SK-N-SH treated with all-trans-retinoic acid at 6 μM for 48 hours (cell line): Measurements from ENCODE around the gene EPS8L1.

Experiments
- ATAC-seq: fragments of 200-7000 bp; cut with Tn5 transposase; 3 replicates; pipeline ENCODE4 v1.9.1; 2020; ENCODE audit warnings: mild to moderate bottlenecking, moderate library complexity
- ARNTL ChIP-seq: fragments of 450-650 bp; formaldehyde crosslinking; IDR thresholded peaks from 2 replicates; pipeline ENCODE4 v1.5.0; 2020; ENCODE audit warnings: low read depth, mild to moderate bottlenecking, moderate library complexity, borderline replicate concordance
- BACH2 ChIP-seq: fragments of 250-450 bp; sonication (Bioruptor Pico); IDR thresholded peaks from 2 replicates; pipeline ENCODE4 v1.9.0; 2021; ENCODE audit warnings: mild to moderate bottlenecking, borderline replicate concordance
- CREB5 ChIP-seq: fragments of 250-450 bp; sonication (Bioruptor Pico); IDR thresholded peaks from 2 replicates; pipeline ENCODE4 v1.5.1; 2020; ENCODE audit warnings: low read depth, mild to moderate bottlenecking, moderate library complexity
- CSDC2 ChIP-seq: fragments of 250-450 bp; sonication (Bioruptor Pico); IDR thresholded peaks from 2 replicates; pipeline ENCODE4 v1.5.0; 2020; ENCODE audit warnings: mild to moderate bottlenecking, moderate library complexity
- CSRNP3 ChIP-seq: fragments of 250-450 bp; sonication (Bioruptor Pico); IDR thresholded peaks from 2 replicates; pipeline ENCODE4 v1.5.1; 2021; ENCODE audit warnings: mild to moderate bottlenecking, moderate library complexity
- ESRRG ChIP-seq: fragments of 250-450 bp; sonication (Bioruptor Pico); IDR thresholded peaks from 2 replicates; pipeline ENCODE4 v1.6.1; 2021; ENCODE audit warnings: mild to moderate bottlenecking
- GLIS3 ChIP-seq: fragments of 250-450 bp; sonication (Bioruptor Pico); IDR thresholded peaks from 2 replicates; pipeline ENCODE4 v1.5.0; 2020; ENCODE audit warnings: mild to moderate bottlenecking, moderate library complexity
- ISL1 ChIP-seq: fragments of 250-450 bp; sonication (Bioruptor Pico); IDR thresholded peaks from 2 replicates; pipeline ENCODE4 v2.1.2; 2022; ENCODE audit warnings: mild to moderate bottlenecking, moderate library complexity
- OSR1 ChIP-seq: fragments of 250-450 bp; sonication (Bioruptor Pico); IDR thresholded peaks from 2 replicates; pipeline ENCODE4 v1.8.0; 2022; ENCODE audit warnings: moderate library complexity, mild to moderate bottlenecking, inconsistent platforms
- PATZ1 ChIP-seq: fragments of 250-450 bp; sonication (Bioruptor Pico); IDR thresholded peaks from 2 replicates; pipeline ENCODE4 v1.8.0; 2020; ENCODE audit warnings: mild to moderate bottlenecking, moderate library complexity, borderline replicate concordance
- POU6F1 ChIP-seq: fragments of 250-450 bp; sonication (Bioruptor Pico); IDR thresholded peaks from 2 replicates; pipeline ENCODE4 v1.8.0; 2021; ENCODE audit warnings: low read depth, mild to moderate bottlenecking, moderate library complexity, borderline replicate concordance
- PPARA ChIP-seq: fragments of 250-450 bp; sonication (Bioruptor Pico); IDR thresholded peaks from 2 replicates; pipeline ENCODE4 v1.5.0; 2020; ENCODE audit warnings: mild to moderate bottlenecking, borderline replicate concordance
- RARB ChIP-seq: fragments of 250-450 bp; sonication (Bioruptor Pico); IDR thresholded peaks from 2 replicates; pipeline ENCODE4 v1.8.0; 2021; ENCODE audit warnings: mild to moderate bottlenecking, moderate library complexity
- SNAI2 ChIP-seq: fragments of 250-450 bp; sonication (Bioruptor Pico); IDR thresholded peaks from 2 replicates; pipeline ENCODE4 v1.5.0; 2020; ENCODE audit warnings: mild to moderate bottlenecking, moderate library complexity
- TOX ChIP-seq: fragments of 250-450 bp; sonication (Bioruptor Pico); IDR thresholded peaks from 2 replicates; pipeline ENCODE4 v1.8.0; 2021; ENCODE audit warnings: mild to moderate bottlenecking, moderate library complexity, borderline replicate concordance
- ZC3H10 ChIP-seq: fragments of 250-450 bp; sonication (Bioruptor Pico); IDR thresholded peaks from 2 replicates; pipeline ENCODE4 v1.5.1; 2021; ENCODE audit warnings: mild to moderate bottlenecking, moderate library complexity
- ZFP3 ChIP-seq: fragments of 250-450 bp; sonication (Bioruptor Pico); IDR thresholded peaks from 2 replicates; pipeline ENCODE4 v1.5.0; 2020; ENCODE audit warnings: mild to moderate bottlenecking, moderate library complexity
- ZFP30 ChIP-seq: fragments of 450-650 bp; formaldehyde crosslinking; IDR thresholded peaks from 2 replicates; pipeline ENCODE4 v1.5.0; 2022; ENCODE audit warnings: mild to moderate bottlenecking, moderate library complexity
- ZNF70 ChIP-seq: fragments of 450-650 bp; formaldehyde crosslinking; IDR thresholded peaks from 2 replicates; pipeline ENCODE4 v1.5.0; 2020; ENCODE audit warnings: mild to moderate bottlenecking, moderate library complexity
- ZNF8 ChIP-seq: fragments of 450-650 bp; formaldehyde crosslinking; IDR thresholded peaks from 2 replicates; pipeline ENCODE4 v1.5.0; 2020; ENCODE audit warnings: mild to moderate bottlenecking, moderate library complexity

EPS8L1 gene

GRCh38 chr19:55048446-55048845 is 27.2 kb upstream of the EPS8L1 start:
- TF ChIP-seq PATZ1 (CRISPR knock-in tag): no peak
- TF ChIP-seq, all 23 proteins: peak for 0
- ATAC-seq: no peak

GRCh38 chr19:55050749-55051532 is 24.7 kb upstream of the EPS8L1 start:
- no peak for TF ChIP-seq GLIS3 (CRISPR knock-in tag)
- ATAC-seq: no peak

- ATAC-seq: no peak
- TF ChIP-seq PATZ1 (CRISPR knock-in tag) (no peak), CREB5 (CRISPR knock-in tag) (no peak), GLIS3 (CRISPR knock-in tag) (no peak), BACH2 (no peak), ESRRG (CRISPR knock-in tag) (no peak), ISL1 (no peak), ARNTL (CRISPR knock-in tag) (no peak), ZFP30 (no peak), OSR1 (CRISPR knock-in tag) (no peak), ZNF8 (CRISPR knock-in tag) (no peak)
These were observed 21.9 kb upstream of the EPS8L1 start for GRCh38 chr19:55053735-55054134.

GRCh38 chr19:55056827-55057226 is 18.8 kb upstream of the EPS8L1 start:
- no peak for ATAC-seq
- TF ChIP-seq PATZ1 (CRISPR knock-in tag): no peak
- TF ChIP-seq RARB (CRISPR knock-in tag): no peak
- no peak for TF ChIP-seq BACH2
- TF ChIP-seq PPARA (CRISPR knock-in tag): no peak
- no peak for TF ChIP-seq CREB5 (CRISPR knock-in tag)
- no peak for TF ChIP-seq ISL1
- TF ChIP-seq ESRRG (CRISPR knock-in tag): no peak
- TF ChIP-seq ZFP3 (CRISPR knock-in tag): no peak
- TF ChIP-seq CSRNP3: no peak
- no peak for TF ChIP-seq ZNF70 (CRISPR knock-in tag)
- TF ChIP-seq TOX (CRISPR knock-in tag): no peak
- TF ChIP-seq ZFP30: no peak
- TF ChIP-seq SNAI2 (CRISPR knock-in tag): no peak
- TF ChIP-seq POU6F1: no peak
- TF ChIP-seq ZC3H10: no peak
- no peak for TF ChIP-seq CSDC2 (CRISPR knock-in tag)
